Pancreas (tissue), 10 donors: ENCODE measurements around the gene SH3RF3. TPM values are rescaled to one million over a fixed set of nuclear protein-coding genes. Genes with fewer than 3 reads are reported as not detected.

Experiments
- ATAC-seq, 4 donors: fragments of 200-7000 bp; cut with Tn5 transposase; one replicate each; pipeline versions ENCODE4 v1.8.0 to v1.9.1; 2020; ENCODE audit warnings: mild to moderate bottlenecking in 4 of 4, moderate library complexity in 4 of 4
- DNase-seq, 6 donors: peaks; one replicate each; pipeline ENCODE4 v3.0.0-alpha.2; 2020
- FAIRE-seq: peaks from 2 replicates; lab custom pipeline; 2012; peaks lifted over from hg19 to GRCh38; lab: Jason Lieb, UNC
- H3K27ac ChIP-seq, 4 donors: fragments of 200-600 bp; sonication (generic); 1 replicate in 3 of 4; 2 replicates in 1 of 4; pipeline versions ENCODE4 v1.5.0 to v1.8.0; 2020
- H3K27me3 ChIP-seq, 4 donors: fragments of 200-600 bp; one replicate each; pipeline ENCODE4 v1.8.0; 2021
- H3K36me3 ChIP-seq, 3 donors: fragments of 200-600 bp; sonication (generic) in 1 of 3; one replicate each; pipeline versions ENCODE4 v1.5.0 to v1.8.0; 2020 to 2021
- H3K4me1 ChIP-seq, 3 donors: fragments of 200-600 bp; one replicate each; pipeline ENCODE4 v1.8.0; 2021
- H3K4me3 ChIP-seq, 4 donors: fragments of 200-600 bp; sonication (generic) in 2 of 4; one replicate each; pipeline versions ENCODE4 v1.5.0 to v1.8.0; 2020 to 2021
- H3K9me3 ChIP-seq, 4 donors: fragments of 200-600 bp; one replicate each; pipeline ENCODE4 v1.8.0; 2021
- CTCF ChIP-seq, 4 donors: fragments of 200-600 bp; sonication (generic) in 3 of 4; IDR thresholded peaks; one replicate each; pipeline versions ENCODE4 v1.5.0 to v1.8.0; 2021; ENCODE audit warnings: antibody characterized with exemption in 4 of 4
- WGBS, 2 donors: extraction: QIAGEN DNeasy Blood & Tissue Kit; methylation state at CpG; one replicate each; pipeline ENCODE4 v1.1.7; 2013; 5-methylcytosine and 5-hydroxymethylcytosine counted together
- intact Hi-C, 3 donors: fragments of 100-400 bp; cut with DNase I; formaldehyde crosslinking; loops; one replicate each; pipeline versions ENCODE4 v1.11.1 to v1.14.2; 2022
- polyA plus RNA-seq, 2 donors: library from polyadenylated mRNA; stranded (reverse); fragments of 200-250 nt; gene quantifications; one replicate each; pipeline ENCODE4 v1.2.3, GENCODE V29; 2013
- total RNA-seq, 6 donors: library from RNA; stranded (reverse); fragmentation: NEBNext Ultra II Directional in 4 of 6; extraction: Animal tissue kit (Norgen Biotek cat#: 25700) in 4 of 6; gene quantifications; one replicate each; pipeline versions ENCODE4 v1.2.1 to v1.2.4, GENCODE V29; 2021 to 2023
- donor health status: healthy with polysubstance abuse.
- donor health status: DM: no; HTN: no; CAD: no; lungs with moderate emphysema.
- donor health status: DM: no; HTN: no; CAD: no.
- donor health status: control.
- donor health status: control.
- donor health status: Bipolar disorder and iron deficiency.
- donor health status: DM: yes; HTN: yes; CAD: no.
- donor health status: DM: no; HTN: no; CAD: no.
- donor health status: DM: no; HTN: no; CAD: no.
- donor health status: DM: yes; HTN: yes; CAD: no.

SH3RF3 gene
- total and polyA plus RNA-seq, 8 donors = 1.1 to 3.5 (median 1.8) TPM

GRCh38 chr2:109349503-109350465 lies 220.8 kb downstream of the SH3RF3 start:
- no peak for TF ChIP-seq CTCF (IDR thresholded peaks at IDR 0.05)
- no peak for ATAC-seq
- H3K4me1 ChIP-seq = peaks cover 0 to 5% (median 0%) of the 10 kb centered on the region in 3 donors
- H3K27ac ChIP-seq = no peak overlapping the region
- DNase-seq = peak in 2 of 6 donors; percentile 10 to 45
- intact Hi-C loops = no loop called here
- WGBS, 2 donors = 89 to 93% methylated on average over 18 of the region's 18 CpGs
- H3K27me3 ChIP-seq = no peaks in the 10 kb centered on the region
- H3K9me3 ChIP-seq = no peaks in the 10 kb centered on the region
- no peaks in the 10 kb centered on the region for H3K36me3 ChIP-seq
- no peak for FAIRE-seq
- no peak overlapping the region for H3K4me3 ChIP-seq

- WGBS, 2 donors = 90% methylated on average over 8 of the region's 8 CpGs
- FAIRE-seq = no peak
- DNase-seq = peak in 1 of 6 donors; percentile 5
- Histone ChIP-seq H3K27ac (no peak overlapping the region), H3K27me3 (no peaks in the 10 kb centered on the region), H3K9me3 (no peaks in the 10 kb centered on the region), H3K4me3 (no peak overlapping the region), H3K4me1 (peaks cover 0 to 5% (median 0%) of the 10 kb centered on the region in 3 donors), H3K36me3 (no peaks in the 10 kb centered on the region)
- TF ChIP-seq CTCF (IDR thresholded peaks at IDR 0.05) = no peak
- intact Hi-C loops = no loop called here
- ATAC-seq = no peak
Observed at GRCh38 chr2:109350526-109350925, 221.5 kb downstream of the SH3RF3 start.

- intact Hi-C loops = no loop called here
- Histone ChIP-seq H3K27ac (no peak overlapping the region), H3K27me3 (no peaks in the 10 kb centered on the region), H3K36me3 (no peaks in the 10 kb centered on the region), H3K4me1 (peaks cover 0 to 5% (median 0%) of the 10 kb centered on the region in 3 donors), H3K4me3 (no peak overlapping the region), H3K9me3 (no peaks in the 10 kb centered on the region)
- DNase-seq (peak in 5 of 6 donors; percentile 30 to 77 (median 76)), FAIRE-seq (no peak), ATAC-seq (peak; percentile 80 to 89 (median 85))
- 57 to 59% methylated on average over 9 of the region's 9 CpGs for WGBS, 2 donors
- TF ChIP-seq CTCF (IDR thresholded peaks at IDR 0.05) = no peak
Observed at GRCh38 chr2:109351164-109351756, 222.3 kb downstream of the SH3RF3 start.

- ATAC-seq = no peak
- no peak for TF ChIP-seq CTCF (IDR thresholded peaks at IDR 0.05)
- Histone ChIP-seq H3K4me3 (no peak overlapping the region), H3K27ac (no peak overlapping the region), H3K36me3 (no peaks in the 10 kb centered on the region), H3K9me3 (no peaks in the 10 kb centered on the region), H3K27me3 (no peaks in the 10 kb centered on the region), H3K4me1 (peaks cover 0 to 5% (median 0%) of the 10 kb centered on the region in 3 donors)
- WGBS, 2 donors = 82 to 83% methylated on average over 20 of the region's 20 CpGs
- no peak for FAIRE-seq
- intact Hi-C loops = no loop called here
- peak in 1 of 6 donors; percentile 5 for DNase-seq
Observed at GRCh38 chr2:109352056-109352897, 223.3 kb downstream of the SH3RF3 start.
